ENCODE measurements around the gene IL7R. TPM values are rescaled to one million over a fixed set of nuclear protein-coding genes. Genes with fewer than 3 reads are reported as not detected.

IL7R gene
- polyA plus RNA-seq, 1 experiment, result 54.5 TPM

DNA sequence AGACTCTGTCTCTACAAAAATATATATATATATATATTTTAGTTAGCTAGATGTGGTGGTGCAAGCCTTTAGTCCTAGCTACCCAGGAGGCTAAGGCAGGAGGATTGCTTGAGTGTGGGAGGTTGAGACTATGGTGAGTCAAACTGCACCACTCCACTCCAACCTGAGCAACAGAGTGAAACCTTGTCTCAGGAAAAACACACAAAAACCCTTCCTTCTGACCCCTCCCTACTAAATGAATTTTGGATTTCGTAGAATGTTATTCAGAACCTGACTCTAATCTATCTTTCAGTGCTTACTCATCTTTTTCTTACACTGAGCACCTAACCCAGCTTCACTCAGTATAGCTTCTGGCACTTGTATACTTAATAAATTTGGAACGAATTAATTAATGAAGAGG is 35.2 kb upstream of the IL7R start:
- Histone ChIP-seq H3K27me3 (ENCODE audit: control insufficient read depth, insufficient read depth, low read length) (no peaks in the 10 kb centered on the region), H3K36me3 (ENCODE audit: control insufficient read depth, insufficient read depth, low read length) (no peaks in the 10 kb centered on the region), H3K4me3 (ENCODE audit: low read depth, low read length) (no peak overlapping the region)
- DNase-seq (ENCODE audit: low read depth), result no peak
- POLR2A ChIA-PET, result no interaction called here
- CTCF ChIA-PET, result interaction anchor here (0.6 to 1.5 kb wide), 3 partner anchors 8 to 204 kb away, joined by 3 to 6 read pairs (median 3); partner anchors contain the start of gene SPEF2
- TF ChIP-seq, protein P1, sequence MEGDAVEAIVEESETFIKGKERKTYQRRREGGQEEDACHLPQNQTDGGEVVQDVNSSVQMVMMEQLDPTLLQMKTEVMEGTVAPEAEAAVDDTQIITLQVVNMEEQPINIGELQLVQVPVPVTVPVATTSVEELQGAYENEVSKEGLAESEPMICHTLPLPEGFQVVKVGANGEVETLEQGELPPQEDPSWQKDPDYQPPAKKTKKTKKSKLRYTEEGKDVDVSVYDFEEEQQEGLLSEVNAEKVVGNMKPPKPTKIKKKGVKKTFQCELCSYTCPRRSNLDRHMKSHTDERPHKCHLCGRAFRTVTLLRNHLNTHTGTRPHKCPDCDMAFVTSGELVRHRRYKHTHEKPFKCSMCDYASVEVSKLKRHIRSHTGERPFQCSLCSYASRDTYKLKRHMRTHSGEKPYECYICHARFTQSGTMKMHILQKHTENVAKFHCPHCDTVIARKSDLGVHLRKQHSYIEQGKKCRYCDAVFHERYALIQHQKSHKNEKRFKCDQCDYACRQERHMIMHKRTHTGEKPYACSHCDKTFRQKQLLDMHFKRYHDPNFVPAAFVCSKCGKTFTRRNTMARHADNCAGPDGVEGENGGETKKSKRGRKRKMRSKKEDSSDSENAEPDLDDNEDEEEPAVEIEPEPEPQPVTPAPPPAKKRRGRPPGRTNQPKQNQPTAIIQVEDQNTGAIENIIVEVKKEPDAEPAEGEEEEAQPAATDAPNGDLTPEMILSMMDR (IDR thresholded peaks at IDR 0.05; ENCODE audit: insufficient read depth, low read depth, low read length), result no peak

DNA sequence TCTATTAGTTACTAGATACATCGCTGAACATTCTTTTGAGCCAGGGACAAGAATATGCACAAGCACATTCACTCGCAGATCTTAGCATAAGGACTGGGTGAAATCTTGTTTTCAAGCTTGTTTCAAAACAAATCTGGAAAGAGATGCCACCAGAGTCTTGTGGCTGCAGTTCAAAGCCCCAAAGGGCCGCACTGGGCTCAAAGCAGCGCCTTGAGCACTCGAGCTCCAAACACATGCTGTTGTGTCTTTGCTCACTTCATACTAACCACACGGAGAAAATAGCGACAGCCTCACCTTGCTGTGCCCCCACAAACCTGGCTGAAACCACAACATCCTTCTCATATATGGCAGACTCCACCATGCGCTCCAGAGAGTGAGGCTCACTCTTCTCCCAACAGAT is 34.2 kb upstream of the IL7R start:
- no peaks in the 10 kb centered on the region for H3K36me3 ChIP-seq (ENCODE audit: control insufficient read depth, insufficient read depth, low read length)
- no peak for DNase-seq (ENCODE audit: low read depth)
- no peaks in the 10 kb centered on the region for H3K27me3 ChIP-seq (ENCODE audit: control insufficient read depth, insufficient read depth, low read length)
- no peak overlapping the region for H3K4me3 ChIP-seq (ENCODE audit: low read depth, low read length)
- TF ChIP-seq, protein P1 (IDR thresholded peaks at IDR 0.05; ENCODE audit: insufficient read depth, low read depth, low read length), result no peak
- CTCF ChIA-PET, result interaction anchor here (1.3 to 1.5 kb wide), 2 partner anchors 32 to 45 kb away, joined by 3 to 6 read pairs; no protein-coding TSS in a partner anchor
- POLR2A ChIA-PET, result no interaction called here

DNA sequence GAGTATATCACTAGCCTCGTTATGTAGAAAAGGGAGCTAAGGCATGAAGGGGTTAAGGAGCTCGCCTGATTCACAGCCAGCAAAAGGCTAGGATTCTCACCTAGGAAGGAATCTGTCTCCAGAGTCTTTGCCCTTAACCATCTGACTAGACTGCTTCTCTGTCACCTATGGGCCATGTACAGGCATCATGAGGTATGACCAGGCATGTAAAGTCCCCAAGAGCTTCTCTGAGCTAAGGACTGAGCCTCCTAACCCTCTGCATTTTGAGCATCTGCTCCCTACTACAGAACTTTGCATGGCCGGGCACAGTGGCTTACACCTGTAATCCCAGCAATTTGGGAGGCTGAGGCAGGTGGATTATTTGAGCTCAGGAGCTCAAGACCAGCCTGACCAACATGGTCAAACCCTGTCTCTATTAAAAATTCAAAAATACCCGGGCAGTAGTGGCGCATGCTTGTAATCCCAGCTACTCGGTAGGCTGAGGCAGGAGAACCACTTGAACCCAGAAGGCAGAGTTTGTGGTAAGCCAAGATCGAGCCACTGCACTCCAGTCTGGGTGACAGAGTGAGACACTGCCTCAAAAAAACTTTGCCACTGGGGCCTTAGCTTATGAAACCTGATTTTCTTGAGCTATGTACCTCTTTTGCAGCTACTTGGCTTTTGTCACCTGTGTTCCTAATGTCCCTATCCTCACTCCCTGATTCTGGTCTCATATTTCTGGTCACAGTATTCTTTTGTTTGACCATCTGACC is 33.2 kb upstream of the IL7R start:
- DNase-seq (ENCODE audit: low read depth), result no peak
- Histone ChIP-seq H3K27me3 (ENCODE audit: control insufficient read depth, insufficient read depth, low read length) (no peaks in the 10 kb centered on the region), H3K4me3 (ENCODE audit: low read depth, low read length) (no peak overlapping the region), H3K36me3 (ENCODE audit: control insufficient read depth, insufficient read depth, low read length) (no peaks in the 10 kb centered on the region)
- CTCF ChIA-PET, result interaction anchor here (1.3 kb wide), 1 partner anchor 33 kb away, joined by 3 read pairs; no protein-coding TSS in a partner anchor
- TF ChIP-seq, protein P1 (IDR thresholded peaks at IDR 0.05; ENCODE audit: insufficient read depth, low read depth, low read length), result no peak
- POLR2A ChIA-PET, result no interaction called here

DNA sequence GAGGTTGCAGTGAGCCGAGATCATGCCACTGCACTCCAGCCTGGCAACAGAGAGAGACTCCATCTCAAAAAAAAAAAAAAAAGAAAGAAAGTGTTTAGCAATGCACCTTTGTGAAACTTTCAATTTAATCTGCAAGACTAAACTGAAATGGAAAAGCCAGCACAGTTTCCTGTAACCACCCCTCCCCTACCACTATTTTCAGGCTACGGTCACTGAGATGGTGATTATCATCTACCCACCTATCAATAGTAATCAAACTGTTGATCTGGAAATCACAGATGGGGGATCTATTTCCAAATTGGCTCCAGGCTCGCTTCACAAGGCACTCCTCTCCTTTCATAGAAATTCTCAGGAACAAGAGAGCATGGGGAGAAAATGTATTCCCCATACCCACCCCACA is 30.6 kb upstream of the IL7R start:
- TF ChIP-seq, protein P1 (IDR thresholded peaks at IDR 0.05; ENCODE audit: insufficient read depth, low read depth, low read length), result no peak
- DNase-seq (ENCODE audit: low read depth), result no peak
- ChIA-PET POLR2A (interaction anchor here (0.6 kb wide), 1 partner anchor 1318 kb away, joined by 7 read pairs; no protein-coding TSS in a partner anchor), CTCF (no interaction called here)
- Histone ChIP-seq H3K4me3 (ENCODE audit: low read depth, low read length) (no peak overlapping the region), H3K27me3 (ENCODE audit: control insufficient read depth, insufficient read depth, low read length) (no peaks in the 10 kb centered on the region), H3K36me3 (ENCODE audit: control insufficient read depth, insufficient read depth, low read length) (no peaks in the 10 kb centered on the region)

DNA sequence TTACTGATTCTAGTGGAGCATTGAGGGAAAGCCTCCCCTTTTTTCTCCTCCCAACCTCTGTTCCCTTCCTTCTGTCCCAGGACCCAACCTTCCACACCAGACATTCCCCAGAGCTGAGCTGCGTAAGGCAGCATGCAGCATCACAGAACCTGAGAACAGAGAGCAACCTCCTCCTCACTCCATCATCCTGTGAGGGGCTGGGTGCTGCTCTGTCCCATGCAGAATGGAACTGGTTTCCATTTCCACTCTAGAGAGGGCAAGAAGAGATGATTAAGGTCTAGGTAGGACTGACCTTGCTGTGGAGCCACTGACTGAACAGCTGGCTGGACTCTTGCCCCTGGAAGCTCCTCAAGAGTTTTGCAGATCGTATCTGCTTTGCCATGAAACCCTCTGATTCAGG is 30.1 kb upstream of the IL7R start:
- TF ChIP-seq, protein P1 (IDR thresholded peaks at IDR 0.05; ENCODE audit: insufficient read depth, low read depth, low read length), result no peak
- H3K27me3 ChIP-seq (ENCODE audit: control insufficient read depth, insufficient read depth, low read length), result no peaks in the 10 kb centered on the region
- ChIA-PET CTCF (interaction anchor here (1.6 kb wide), 1 partner anchor 13 kb away, joined by 4 read pairs; no protein-coding TSS in a partner anchor), POLR2A (interaction anchor here (0.6 kb wide), 2 partner anchors 396 to 1318 kb away, joined by 5 to 7 read pairs; no protein-coding TSS in a partner anchor)
- no peak for DNase-seq (ENCODE audit: low read depth)
- no peak overlapping the region for H3K4me3 ChIP-seq (ENCODE audit: low read depth, low read length)
- no peaks in the 10 kb centered on the region for H3K36me3 ChIP-seq (ENCODE audit: control insufficient read depth, insufficient read depth, low read length)

All from BJ (cell line).